COLO668 (cell line): ENCODE data around the gene ZNF90.
A peak's percentile ranks its signal among the peaks of the same experiment; 100 is the strongest.
"Not testable (repeated sequence)": the region's sequence is repeated elsewhere in the genome, so short reads cannot be mapped to it uniquely, and the experiment has no call there.

Source experiments
- DNase-seq: peaks from one replicate; lab custom pipeline; 2025; ENCODE audit not compliant: unreplicated experiment; lab: John Stamatoyannopoulos, UW

The ZNF90 gene

DNA sequence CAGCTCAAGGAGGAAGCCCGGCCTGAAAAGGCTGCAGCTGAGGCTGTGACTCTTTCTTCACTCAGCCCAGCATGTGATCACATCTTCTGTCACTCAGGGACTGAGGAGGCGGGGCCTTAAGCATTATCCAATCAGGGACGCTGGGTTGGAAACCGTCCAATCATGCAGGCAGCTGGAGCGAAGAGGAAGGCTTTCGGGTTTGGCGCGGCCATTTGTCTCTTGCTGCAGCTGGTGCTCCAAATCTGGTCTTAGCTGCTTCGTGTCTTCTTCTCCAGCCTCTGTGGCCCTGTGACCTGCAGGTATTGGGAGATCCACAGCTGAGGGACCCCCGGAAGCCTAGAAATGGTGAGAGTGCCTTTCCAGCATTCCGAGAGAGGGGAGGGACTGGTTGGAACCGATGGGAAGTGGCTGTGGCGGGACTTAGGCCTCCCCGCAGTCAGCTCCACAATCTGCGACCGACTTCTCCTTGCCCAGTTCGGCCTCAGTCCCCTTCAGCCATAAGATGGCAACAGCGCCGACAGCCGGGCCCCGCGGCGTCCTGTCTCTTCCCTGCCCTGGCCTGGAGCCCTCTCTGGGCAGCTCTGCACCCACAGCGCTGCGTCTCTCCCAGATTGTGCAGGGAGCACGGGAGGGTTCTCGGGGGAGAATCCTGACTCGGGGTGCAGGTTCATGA is at the start of gene ZNF90:
Gene ZNF90, plus strand, starts transcription at position 210 of the 673 bp plus-strand sequence. Its CDS starts 133 bp downstream, at position 343.
- peak; percentile 82 for DNase-seq

DNA sequence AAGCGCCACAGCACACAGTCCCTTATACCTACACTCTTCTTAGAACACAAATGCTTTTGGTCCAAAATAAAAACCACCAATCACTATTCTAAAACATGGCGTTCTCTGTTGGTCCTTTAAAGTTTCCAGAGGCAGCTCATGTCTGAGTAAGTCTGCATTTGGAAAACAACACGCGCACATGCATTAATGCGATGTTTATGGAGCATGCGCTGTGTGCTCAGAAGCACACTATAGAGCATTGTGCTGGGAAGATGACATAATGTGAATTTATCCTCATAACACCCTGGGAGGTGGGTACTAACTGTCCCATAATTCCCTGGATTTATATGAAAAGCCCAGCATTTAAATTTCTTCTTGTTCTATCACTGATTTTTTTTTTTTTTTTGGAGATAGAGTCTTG is 49.2 kb upstream of the ZNF90 start:
- DNase-seq, result no peak

DNA sequence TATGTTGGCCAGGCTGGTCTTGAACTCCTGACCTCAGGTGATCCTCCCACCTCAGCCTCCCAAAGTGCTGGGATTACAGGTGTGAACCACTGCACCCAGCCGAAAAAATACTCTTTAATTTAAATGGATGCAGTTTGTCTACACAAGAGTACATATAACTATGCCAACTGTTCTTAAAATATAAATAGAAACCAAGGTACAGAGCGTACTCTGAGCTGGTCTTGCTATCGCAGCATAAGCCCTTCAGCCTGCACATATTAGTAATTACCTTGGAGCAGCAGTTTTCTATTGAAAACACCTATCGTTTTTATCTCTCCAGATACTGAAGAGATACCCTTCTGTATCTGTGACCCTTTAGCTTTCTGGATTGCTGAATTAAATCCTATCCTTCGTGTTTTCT is 41.9 kb upstream of the ZNF90 start:
- no peak for DNase-seq

DNA sequence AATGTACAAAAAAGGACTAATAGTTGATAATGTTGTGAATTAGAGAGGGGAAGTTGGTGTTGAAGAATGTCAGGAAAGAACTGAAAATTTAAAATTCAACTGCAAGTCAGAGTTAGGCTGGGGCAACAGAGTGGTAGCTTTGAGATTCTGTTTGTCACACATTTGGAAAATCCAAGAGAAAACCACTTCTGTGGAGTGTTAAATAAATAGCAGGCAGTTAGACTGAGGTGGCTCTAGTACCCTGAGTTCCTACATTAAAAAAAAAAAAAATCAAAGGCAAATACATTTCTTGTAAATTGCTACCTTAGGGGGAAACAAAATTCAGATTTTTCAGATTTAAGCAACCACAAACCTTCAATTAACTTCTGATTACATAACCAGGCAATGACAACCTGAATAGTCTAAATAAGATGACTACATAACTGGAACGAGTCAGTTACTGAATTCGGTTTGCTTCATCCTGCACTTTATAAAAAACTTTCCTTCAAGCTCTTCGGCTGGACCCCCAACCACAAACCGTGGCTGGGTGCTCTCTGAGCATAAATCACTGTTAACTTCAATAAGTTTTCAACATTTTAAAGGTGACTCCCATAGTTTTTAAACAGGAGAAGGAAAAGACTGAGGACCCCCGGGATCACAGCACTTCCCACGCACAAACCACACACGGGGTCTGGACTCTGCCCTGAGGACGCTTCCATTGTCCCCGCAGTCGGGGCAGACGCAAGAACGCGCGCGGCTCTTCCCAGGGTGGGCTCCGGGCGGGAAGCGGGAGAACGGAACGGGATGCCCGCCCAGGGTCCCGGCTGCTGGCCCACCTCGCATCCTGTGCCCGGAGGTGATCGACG is 39.2 kb upstream of the ZNF90 start:
- no peak for DNase-seq

DNA sequence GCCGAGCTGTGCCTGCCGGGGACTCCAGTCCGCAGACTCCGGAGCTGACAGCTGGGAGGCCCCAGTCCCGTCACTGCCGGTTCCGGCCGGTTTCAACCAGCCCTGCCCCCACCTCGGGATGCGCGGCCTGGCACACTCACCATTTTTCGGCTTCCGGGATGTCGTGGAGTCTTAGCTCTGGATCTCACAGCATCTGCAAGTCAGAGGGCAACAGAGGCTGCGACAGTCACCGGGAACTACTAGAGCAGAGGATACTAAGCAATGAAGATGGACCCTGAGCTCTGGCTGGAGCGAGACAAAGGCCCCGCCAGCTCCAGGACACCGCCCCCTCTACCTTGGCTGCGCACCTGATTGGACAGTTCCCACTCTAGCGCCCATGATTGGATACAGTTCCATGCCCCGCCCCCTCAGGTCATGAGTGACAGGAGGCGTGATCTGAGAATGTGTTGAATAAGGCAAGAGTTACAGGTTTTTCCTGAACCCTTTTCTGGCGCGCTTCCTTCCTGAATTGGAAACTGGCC is 38.5 kb upstream of the ZNF90 start, which contains the start of gene ZNF682:
Gene ZNF682, minus strand, starts transcription at position 303 of the 521 bp plus-strand sequence. Its CDS starts 160 bp downstream, at position 143.
- peak; percentile 93 for DNase-seq

DNA sequence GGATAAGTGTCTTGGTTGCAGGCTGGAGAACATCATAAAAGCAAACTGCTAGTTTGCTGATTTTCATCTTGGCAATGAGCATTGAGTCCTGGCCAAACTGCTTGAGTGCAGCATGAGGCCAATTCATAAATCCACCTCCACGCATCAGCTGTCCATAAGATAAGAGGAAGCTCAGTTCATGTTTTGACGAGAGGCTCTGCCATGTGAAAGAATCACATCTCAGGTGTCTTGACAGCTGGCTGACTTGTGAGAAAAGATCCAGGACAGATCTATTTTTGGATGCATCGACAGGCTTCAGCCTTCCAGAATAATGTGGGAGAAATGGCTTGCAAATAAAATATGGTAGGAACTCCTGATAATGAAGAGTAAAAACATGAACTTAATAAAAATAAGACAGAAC is 33.1 kb upstream of the ZNF90 start:
- DNase-seq, result no peak

DNA sequence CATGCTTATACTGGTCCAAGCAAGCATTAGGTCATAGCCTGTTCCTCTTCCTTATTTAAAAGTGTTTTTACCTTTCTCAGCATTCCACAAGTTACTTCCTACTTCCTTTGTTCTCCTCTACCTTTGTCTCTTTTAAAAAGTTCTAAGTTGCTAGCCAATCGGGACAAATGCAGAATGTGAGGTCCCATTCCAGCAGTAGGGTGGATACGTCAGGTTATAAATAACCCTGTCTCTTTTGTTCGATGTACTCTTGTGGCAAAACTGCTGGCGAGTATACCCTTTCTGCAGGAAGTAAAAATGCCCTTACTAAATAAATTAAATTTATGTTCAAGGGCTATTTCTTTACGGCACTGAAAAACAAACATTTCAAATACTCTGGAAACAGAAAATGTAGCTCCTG is 32.1 kb upstream of the ZNF90 start:
- DNase-seq, result not testable (repeated sequence)

DNA sequence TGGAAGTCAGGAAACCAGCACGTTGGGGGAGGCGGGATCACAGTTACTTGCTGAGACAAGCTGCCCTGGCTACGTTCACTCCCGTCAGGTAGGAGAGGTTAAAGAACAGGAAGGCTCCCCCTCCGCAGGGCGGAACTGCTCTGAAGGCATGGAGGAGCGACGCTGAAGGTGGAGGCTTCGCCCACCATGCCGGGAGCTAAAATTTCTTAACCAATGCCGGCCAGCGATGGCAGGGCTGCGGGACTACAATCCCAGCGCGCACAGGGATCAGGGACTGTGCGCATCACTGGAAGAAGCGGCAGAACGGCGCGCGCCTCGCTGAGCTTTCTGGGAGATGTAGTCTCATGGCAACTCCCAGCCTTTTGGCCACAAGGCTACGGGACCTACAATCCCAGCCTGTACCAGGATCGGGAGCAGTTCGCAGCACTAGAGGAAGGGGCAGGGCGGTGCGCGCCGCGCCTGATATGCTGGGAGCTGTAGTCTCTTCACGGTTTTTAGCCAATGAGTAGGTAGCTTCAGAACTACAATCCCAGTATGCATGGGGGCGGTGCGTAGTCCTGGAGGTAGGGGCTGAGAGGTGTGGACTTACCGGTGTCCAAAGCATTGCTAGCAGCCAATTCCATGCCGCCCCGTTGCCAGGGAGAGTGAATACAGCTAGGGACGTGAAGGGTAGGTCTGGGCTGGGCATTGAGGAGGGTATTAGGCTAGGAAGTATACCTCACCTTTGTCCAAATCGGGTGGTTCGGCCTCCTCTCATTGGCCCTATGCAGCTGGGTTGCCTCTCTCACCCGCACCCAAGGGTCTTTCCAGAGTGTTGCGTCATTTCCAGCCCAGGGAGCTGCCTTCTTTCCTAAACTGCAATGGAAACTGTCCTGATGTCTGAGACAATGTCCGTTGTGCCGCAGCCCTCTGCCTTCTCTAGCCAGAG is 25.7 kb upstream of the ZNF90 start:
- peak; percentile 92 for DNase-seq

DNA sequence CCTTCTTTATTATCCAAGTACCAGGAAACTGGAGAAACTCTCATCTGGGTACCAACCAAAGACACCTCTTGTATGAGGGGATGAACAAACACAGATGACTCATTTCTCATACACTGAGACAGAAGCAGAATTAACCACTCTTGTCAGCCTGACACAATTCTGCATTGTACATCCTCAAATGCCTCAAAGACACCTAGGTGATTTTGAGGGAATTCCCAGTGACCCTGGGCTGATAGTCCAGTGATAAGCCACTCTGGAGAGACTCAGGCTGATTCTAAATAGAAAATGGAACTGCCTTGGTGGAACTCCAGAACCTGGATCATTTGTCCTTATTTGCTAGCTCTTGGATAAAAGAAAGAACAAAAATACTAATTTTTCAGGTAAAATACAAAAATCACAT is 19.1 kb upstream of the ZNF90 start:
- DNase-seq, result not testable (repeated sequence)

DNA sequence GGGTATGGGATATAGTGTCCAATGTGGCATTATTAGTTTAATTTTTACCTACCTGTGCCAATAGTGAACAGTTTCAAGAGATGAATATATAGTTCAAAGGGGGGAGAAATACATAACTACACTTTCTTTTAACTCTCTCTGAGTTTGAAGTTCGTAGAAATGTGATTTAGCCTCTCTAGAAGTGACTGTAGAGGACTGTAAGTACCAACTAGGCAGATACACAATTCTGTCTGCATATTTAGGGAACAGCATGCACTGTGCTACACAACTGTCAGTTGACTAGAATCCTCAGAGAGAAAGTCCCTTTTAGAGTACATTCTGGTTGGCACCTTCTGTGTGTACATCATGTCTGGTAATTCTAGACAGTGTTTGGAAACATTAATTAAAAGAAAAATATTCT is 17.5 kb upstream of the ZNF90 start:
- no peak for DNase-seq

DNA sequence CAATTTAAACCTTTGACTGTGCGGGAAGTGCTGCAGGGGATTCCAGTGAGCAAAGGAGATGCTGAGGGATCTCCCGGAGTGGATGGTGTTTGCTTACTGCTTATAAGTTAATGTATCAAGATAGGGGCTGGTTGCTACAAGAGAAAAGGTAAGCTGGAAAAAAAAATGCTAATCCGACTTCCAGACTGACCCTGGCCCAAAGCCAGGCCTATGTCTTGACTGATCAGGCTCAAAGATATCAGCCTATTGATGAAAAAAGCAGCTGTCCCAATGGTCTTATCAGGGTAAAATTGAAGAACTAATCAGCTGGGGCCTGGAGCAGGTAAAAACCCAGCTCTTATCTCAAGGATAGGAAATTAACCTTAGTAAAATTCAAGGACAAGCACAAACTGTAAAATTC is 10.9 kb upstream of the ZNF90 start:
- DNase-seq, result no peak

DNA sequence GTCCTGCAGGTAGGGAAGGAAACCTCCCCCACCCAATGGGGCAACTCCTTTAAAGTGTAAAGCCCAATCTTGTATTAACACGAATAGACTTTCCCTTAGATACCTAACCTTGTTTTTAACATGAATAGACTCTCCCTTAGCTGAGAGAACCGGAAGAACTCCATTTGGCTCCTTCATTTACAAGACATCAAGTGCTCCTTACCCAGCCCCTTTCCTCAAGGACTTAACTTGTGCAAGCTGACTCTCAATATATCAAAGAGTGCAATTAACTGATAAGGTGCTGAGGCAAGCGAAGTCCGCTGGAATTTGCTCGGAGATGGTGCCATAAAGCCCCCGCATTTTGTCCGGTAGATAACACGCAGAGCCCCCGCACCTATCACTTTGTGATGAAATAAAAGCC is 9.9 kb upstream of the ZNF90 start:
- no peak for DNase-seq

DNA sequence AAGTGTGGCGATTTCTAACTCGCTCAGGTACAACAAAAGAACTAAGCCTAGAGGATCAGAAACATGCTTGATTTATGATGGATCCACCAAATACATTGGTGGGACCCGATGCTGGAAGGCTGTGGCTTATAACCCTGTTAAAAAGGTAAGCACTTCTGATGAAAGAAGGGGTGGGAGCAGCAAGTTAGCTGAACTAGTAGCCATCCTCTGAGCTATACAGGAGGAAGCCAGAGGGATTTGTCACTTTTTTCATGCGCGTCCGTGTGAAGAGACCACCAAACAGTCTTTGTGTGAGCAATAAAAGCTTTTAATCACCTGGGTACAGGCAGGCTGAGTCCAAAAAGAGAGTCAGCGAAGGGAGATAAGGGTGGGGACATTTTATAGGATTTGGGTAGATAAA is 9.2 kb upstream of the ZNF90 start:
- DNase-seq, result not testable (repeated sequence)

DNA sequence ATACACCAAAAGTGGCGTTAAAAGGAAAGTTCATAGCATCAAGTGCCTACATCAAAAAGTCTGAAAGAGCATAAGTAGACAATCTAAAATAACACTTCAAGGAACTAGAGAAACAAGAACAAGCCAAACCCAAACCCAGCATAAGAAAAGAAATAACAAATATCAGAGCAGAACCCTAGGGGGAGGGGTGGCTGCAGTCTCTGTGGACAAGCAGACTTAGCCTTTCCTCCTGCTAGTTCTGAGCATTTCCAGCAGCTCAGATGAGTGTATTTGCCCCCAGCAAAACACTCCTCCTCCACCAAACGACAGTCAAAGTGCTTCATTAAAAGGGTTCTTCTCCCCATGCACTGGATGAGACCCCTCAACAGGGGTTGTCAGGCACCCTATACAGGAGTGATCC is 7.1 kb upstream of the ZNF90 start:
- no peak for DNase-seq

DNA sequence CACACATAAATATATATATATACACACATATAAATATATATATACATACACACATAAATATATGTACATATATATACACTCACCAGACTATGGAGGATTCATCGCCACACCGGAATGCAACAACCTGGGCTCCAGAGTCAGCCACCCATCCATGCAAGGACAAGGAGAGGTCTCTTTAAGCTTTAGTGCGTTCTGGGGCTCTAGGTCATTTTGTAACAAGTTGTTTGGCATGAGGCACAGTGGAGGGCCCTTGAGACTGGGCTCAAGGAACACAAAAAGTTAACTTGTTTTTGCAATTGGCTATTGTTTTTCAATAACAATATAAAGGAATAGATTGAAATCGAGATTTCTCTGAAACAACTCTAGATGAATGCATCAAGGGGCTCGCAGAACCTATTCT is 4.9 kb upstream of the ZNF90 start:
- DNase-seq, result no peak

DNA sequence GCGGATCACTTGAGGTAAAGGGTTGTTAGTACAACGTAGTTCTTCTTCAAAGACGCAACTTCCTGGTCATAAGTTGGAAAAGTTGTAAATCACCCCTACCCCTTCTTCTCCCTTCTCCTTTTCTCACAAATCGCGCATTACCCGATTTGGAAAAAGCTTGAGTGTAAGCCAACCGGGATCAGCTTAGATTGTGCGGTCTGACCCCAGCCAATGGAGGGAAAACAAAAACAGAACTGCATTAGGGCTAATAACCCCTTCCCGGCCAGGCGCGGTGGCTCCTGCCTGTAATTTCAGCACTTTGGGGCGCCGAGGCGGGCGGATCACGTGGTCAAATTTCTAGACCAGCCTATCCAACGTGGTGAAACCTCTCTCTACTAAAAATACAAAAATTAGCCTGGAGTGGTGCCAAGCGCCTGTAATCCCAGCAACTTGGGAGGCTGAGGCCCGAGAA is 806 bp downstream of the ZNF90 start:
- peak; percentile 8 for DNase-seq

DNA sequence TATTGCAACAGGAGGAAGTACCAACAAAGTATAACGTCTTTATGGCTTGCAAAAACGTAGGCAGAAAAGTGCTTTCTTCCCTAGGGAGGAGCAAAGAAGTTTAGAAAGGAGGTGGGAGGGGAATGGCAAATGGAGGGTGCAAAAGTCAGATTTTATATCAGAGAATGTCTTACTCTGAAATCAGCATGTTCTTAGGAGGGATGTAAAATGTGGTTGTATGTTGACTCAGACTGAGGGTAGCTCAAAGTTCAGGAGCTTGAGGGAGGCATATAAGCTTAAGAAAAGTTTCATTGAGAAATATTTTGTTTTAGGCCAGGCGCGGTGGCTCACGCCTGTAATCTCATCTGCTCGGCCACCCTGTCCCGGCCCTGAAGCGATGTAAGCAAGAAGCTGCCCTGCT is 1.7 kb downstream of the ZNF90 start:
- DNase-seq, result no peak

DNA sequence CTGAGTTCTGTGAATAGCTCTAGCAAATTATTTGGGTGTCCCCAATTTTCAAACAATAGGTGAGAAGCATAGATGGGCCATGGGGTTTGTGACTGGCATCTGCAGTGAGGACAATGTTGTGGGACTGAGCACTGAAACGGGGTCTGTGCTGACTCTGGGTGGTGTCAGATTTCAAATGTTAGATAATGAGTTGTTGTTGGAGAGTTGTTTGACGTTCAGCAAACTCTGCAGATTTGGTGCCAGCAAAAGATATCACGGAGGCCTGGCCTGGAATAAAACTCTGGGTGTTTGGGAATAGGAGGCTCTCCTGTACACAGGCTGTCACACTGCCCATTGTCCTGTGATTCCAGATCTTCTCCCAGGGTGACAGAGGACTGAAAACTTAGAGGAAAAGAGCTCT is 2.9 kb downstream of the ZNF90 start:
- no peak for DNase-seq

DNA sequence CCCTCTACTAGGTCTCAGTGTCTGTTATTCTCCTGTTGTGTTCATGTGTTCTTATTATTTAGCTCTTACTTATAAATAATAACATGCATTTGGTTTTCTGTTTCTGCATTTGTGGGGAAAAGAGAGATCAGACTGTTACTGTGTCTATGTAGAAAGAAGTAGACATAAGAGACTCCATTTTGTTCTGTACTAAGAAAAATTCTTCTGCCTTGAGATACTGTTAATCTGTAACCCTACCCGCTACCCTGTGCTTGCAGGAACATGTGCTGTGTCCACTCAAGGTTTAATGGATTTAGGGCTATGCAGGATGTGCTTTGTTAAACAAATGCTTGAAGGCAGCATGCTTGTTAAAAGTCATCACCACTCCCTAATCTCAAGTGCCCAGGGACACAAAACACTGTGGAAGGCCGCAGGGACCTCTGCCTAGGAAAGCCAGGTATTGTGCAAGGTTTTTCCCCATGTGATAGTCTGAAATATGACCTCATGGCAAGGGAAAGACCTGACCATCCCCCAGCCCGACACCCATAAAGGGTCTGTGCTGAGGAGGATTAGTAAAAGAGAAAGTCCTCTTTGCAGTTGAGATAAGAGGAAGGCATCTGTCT is 4.5 kb downstream of the ZNF90 start:
- peak; percentile 18 for DNase-seq

DNA sequence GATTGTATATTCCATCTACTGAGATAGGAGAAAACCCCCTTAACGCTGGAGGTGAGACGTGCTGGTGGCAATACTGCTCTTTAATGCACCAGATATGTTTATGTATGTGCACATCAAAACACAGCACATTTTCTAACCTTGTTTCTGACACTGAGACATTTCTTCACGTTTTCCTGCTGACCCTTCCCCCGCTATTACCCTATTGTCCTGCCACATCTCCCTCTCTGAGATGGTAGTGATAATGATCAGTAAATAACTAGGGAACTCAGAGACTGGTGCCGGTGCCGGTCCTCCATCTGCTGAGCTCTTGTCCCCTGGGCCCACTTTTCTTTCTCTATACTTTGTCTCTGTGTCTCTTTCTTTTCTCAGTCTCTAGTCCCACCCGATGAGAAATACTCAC is 5.1 kb downstream of the ZNF90 start:
- DNase-seq, result not testable (repeated sequence)

DNA sequence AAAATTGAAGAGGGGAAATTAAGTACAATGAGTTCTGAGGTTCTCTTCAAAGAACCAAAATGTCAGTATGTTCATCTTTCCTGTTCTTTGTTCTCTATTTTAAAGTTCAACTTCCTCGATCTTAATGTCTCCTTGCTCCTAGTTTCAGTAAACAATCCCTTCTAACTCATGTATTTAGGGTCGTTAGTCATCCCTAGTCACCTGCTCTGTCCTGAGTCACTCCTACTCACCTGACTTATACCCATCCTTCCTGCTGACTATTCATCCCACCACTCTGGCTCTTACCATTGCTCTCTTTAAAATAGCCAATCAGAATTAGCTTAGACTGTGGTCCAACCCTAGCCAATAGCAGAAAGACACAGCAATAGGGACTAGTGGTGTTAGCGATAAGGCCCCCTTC is 24.3 kb downstream of the ZNF90 start:
- no peak for DNase-seq
